ENCODE data around the gene CHSY1. TPM values are rescaled to one million over a fixed set of nuclear protein-coding genes. Genes with fewer than 3 reads are reported as not detected.

The CHSY1 gene
- total RNA-seq, 1 experiment from 2014 or later = 59.1 TPM

DNA sequence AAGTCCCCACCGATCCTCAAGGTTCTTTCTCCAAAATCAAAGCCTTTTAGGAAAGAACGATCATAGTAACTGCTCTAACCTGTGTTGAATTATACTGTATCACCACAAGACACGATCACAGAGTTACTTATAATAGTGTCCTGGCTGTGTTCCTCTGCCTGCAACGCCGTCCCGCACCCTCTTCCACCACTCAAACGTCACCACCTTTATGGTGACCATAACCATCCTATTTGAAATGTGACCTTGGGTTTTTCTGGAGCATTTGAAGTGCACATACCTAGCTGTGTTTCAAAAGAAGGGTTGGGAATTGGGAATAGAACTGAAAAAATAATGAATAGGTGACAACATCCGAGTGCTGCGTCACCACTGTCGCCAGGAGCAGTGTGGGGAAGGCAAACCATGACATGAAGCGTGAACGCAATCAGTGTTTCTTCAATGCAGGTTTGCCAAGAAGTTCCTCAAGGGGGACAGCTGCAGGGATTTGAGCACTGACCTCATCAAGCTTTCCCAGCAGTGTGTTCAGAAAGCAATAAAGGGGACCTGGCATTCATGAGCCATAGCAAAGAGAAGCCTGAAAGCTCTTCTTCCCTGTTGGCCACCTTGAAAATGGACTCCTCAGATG, 26.2 kb upstream of the CHSY1 start:
- CTCF ChIA-PET = interaction anchor here (1.3 kb wide), 1 partner anchor 11 kb away, joined by 6 read pairs; no protein-coding TSS in a partner anchor

GRCh38 chr15:101277038-101277822, 25.4 kb upstream of the CHSY1 start, which contains the start of gene SELENOS:
TSS of gene SELENOS (minus strand) at chr15:101277485. CDS start at chr15:101277417, 68 bp downstream.
- Mint-ChIP-seq H3K36me3 (peaks cover 46% of the 10 kb centered on the region), H3K27me3 (ENCODE audit: low read depth) (no peaks in the 10 kb centered on the region), H3K27ac (peak within 1 kb of the TSS; percentile 96), H3K4me1 (peaks cover 9% of the 10 kb centered on the region), H3K9me3 (no peaks in the 10 kb centered on the region), H3K4me3 (peak within 1 kb of the TSS; percentile 99)
- DNase-seq (ENCODE audit: low spot score) (peak; percentile 86), ATAC-seq (peak; percentile 94)
- POLR2A ChIA-PET = interaction anchor here (0.5 kb wide), 1 partner anchor 1675 kb away, joined by 3 read pairs; no protein-coding TSS in a partner anchor
- CTCF ChIA-PET = interaction anchor here (1.2 to 1.3 kb wide), 2 partner anchors 12 to 269 kb away, joined by 4 to 6 read pairs (median 6); no protein-coding TSS in a partner anchor
- TF ChIP-seq, protein P1, sequence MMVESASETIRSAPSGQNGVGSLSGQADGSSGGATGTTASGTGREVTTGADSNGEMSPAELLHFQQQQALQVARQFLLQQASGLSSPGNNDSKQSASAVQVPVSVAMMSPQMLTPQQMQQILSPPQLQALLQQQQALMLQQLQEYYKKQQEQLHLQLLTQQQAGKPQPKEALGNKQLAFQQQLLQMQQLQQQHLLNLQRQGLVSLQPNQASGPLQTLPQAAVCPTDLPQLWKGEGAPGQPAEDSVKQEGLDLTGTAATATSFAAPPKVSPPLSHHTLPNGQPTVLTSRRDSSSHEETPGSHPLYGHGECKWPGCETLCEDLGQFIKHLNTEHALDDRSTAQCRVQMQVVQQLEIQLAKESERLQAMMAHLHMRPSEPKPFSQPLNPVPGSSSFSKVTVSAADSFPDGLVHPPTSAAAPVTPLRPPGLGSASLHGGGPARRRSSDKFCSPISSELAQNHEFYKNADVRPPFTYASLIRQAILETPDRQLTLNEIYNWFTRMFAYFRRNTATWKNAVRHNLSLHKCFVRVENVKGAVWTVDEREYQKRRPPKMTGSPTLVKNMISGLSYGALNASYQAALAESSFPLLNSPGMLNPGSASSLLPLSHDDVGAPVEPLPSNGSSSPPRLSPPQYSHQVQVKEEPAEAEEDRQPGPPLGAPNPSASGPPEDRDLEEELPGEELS (CRISPR knock-in tag; IDR thresholded peaks at IDR 0.05) = peak; percentile 62; the same call in 1 of the 2 replicates
- TF ChIP-seq JAZF1 (CRISPR knock-in tag; IDR thresholded peaks at IDR 0.05) = no peak
- peak; percentile 50; the same call in 1 of the 2 replicates for TF ChIP-seq ELF4 (CRISPR knock-in tag; IDR thresholded peaks at IDR 0.05; ENCODE audit: low read depth)
- TF ChIP-seq ZNF512 (CRISPR knock-in tag; IDR thresholded peaks at IDR 0.05; ENCODE audit: borderline replicate concordance) = no peak
- TF ChIP-seq CREB1 (CRISPR knock-in tag; IDR thresholded peaks at IDR 0.05) = no peak
- TF ChIP-seq ZNF425 (CRISPR knock-in tag; conservative IDR thresholded peaks at IDR 0.05) = no peak
- no peak for TF ChIP-seq NFATC4 (CRISPR knock-in tag; IDR thresholded peaks at IDR 0.05)
- 0 out of 2 replicates have a peak, but pooled peaks have one; percentile 35 for TF ChIP-seq JUN (CRISPR knock-in tag; IDR thresholded peaks at IDR 0.05)
- no peak for TF ChIP-seq TP53 (CRISPR knock-in tag; IDR thresholded peaks at IDR 0.05)
- TF ChIP-seq PRRX2 (CRISPR knock-in tag; IDR thresholded peaks at IDR 0.05) = no peak
- TF ChIP-seq, protein P2, sequence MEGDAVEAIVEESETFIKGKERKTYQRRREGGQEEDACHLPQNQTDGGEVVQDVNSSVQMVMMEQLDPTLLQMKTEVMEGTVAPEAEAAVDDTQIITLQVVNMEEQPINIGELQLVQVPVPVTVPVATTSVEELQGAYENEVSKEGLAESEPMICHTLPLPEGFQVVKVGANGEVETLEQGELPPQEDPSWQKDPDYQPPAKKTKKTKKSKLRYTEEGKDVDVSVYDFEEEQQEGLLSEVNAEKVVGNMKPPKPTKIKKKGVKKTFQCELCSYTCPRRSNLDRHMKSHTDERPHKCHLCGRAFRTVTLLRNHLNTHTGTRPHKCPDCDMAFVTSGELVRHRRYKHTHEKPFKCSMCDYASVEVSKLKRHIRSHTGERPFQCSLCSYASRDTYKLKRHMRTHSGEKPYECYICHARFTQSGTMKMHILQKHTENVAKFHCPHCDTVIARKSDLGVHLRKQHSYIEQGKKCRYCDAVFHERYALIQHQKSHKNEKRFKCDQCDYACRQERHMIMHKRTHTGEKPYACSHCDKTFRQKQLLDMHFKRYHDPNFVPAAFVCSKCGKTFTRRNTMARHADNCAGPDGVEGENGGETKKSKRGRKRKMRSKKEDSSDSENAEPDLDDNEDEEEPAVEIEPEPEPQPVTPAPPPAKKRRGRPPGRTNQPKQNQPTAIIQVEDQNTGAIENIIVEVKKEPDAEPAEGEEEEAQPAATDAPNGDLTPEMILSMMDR (IDR thresholded peaks at IDR 0.05) = no peak
- TF ChIP-seq ZNF396 (CRISPR knock-in tag; IDR thresholded peaks at IDR 0.05; ENCODE audit: borderline replicate concordance) = no peak
- no peak for TF ChIP-seq NFE2L1 (CRISPR knock-in tag; IDR thresholded peaks at IDR 0.05)
- TF ChIP-seq, protein P3, sequence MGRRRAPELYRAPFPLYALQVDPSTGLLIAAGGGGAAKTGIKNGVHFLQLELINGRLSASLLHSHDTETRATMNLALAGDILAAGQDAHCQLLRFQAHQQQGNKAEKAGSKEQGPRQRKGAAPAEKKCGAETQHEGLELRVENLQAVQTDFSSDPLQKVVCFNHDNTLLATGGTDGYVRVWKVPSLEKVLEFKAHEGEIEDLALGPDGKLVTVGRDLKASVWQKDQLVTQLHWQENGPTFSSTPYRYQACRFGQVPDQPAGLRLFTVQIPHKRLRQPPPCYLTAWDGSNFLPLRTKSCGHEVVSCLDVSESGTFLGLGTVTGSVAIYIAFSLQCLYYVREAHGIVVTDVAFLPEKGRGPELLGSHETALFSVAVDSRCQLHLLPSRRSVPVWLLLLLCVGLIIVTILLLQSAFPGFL (CRISPR knock-in tag; IDR thresholded peaks at IDR 0.05; ENCODE audit: borderline replicate concordance) = no peak
- TF ChIP-seq NFYB (CRISPR knock-in tag; conservative IDR thresholded peaks at IDR 0.05; ENCODE audit: low read depth) = peak; percentile 74
- TF ChIP-seq ESRRA (CRISPR knock-in tag; IDR thresholded peaks at IDR 0.05; ENCODE audit: borderline replicate concordance) = peak; percentile 66

More for the DNA sequence above, 26.2 kb upstream of the CHSY1 start:
- Mint-ChIP-seq H3K27me3 (ENCODE audit: low read depth) (no peaks in the 10 kb centered on the region), H3K9me3 (no peaks in the 10 kb centered on the region), H3K4me3 (peak overlapping the region; percentile 85), H3K36me3 (peaks cover 46% of the 10 kb centered on the region), H3K27ac (peak overlapping the region; percentile 89; the same call in 1 of the 2 replicates), H3K4me1 (peaks cover 9% of the 10 kb centered on the region)
- POLR2A ChIA-PET = interaction anchor here (0.5 kb wide), 1 partner anchor 1675 kb away, joined by 3 read pairs; no protein-coding TSS in a partner anchor
- DNase-seq (ENCODE audit: low spot score) (no peak), ATAC-seq (peak; percentile 2; the same call in 1 of the 2 replicates)
- TF ChIP-seq ESRRA (CRISPR knock-in tag; IDR thresholded peaks at IDR 0.05; ENCODE audit: borderline replicate concordance) (no peak), CDX4 (CRISPR knock-in tag; IDR thresholded peaks at IDR 0.05; ENCODE audit: borderline replicate concordance) (no peak), ETV6 (CRISPR knock-in tag; IDR thresholded peaks at IDR 0.05) (no peak)
- TF ChIP-seq, protein P2 (IDR thresholded peaks at IDR 0.05) = no peak

Measured in WTC11 (cell line).